Sigmoid colon (tissue), 7 donors: ENCODE data around the gene MAST4. TPM values are rescaled to one million over a fixed set of nuclear protein-coding genes. Genes with fewer than 3 reads are reported as not detected.

Experiments
- DNase-seq: peaks from one replicate; pipeline ENCODE4 v3.0.0-alpha.2; 2019
- H3K27ac ChIP-seq, 4 donors: fragments of 200-600 bp; sonication (generic); one replicate each; pipeline ENCODE4 v1.5.1; 2016 to 2019; ENCODE audit warnings: mild to moderate bottlenecking in 1 of 4
- H3K27me3 ChIP-seq, 3 donors: fragments of 200-600 bp; sonication (generic); one replicate each; pipeline ENCODE4 v1.5.1; 2019; ENCODE audit warnings: mild to moderate bottlenecking in 1 of 3
- H3K36me3 ChIP-seq, 4 donors: fragments of 200-600 bp; sonication (generic); one replicate each; pipeline ENCODE4 v1.5.1; 2016 to 2019
- H3K4me1 ChIP-seq, 4 donors: fragments of 200-600 bp; sonication (generic); one replicate each; pipeline ENCODE4 v1.5.1; 2017 to 2019
- H3K4me3 ChIP-seq, 4 donors: fragments of 200-600 bp; sonication (generic); one replicate each; pipeline ENCODE4 v1.5.1; 2017 to 2019; ENCODE audit warnings: mild to moderate bottlenecking in 2 of 4, moderate library complexity in 1 of 4
- H3K9me3 ChIP-seq, 4 donors: fragments of 200-600 bp in 3 of 4; sonication (generic) in 3 of 4; one replicate each; pipeline versions ENCODE4 v1.5.1 to v1.6.1; 2013 to 2019
- EP300 ChIP-seq, 4 donors: sonication (generic); formaldehyde crosslinking; IDR thresholded peaks; one replicate each; pipeline ENCODE4 v1.6.1; 2017; ENCODE audit warnings: antibody characterized with exemption in 4 of 4
- POLR2A ChIP-seq, 2 donors: fragments of 450-650 bp; IDR thresholded peaks; one replicate each; pipeline ENCODE4 v1.6.1; 2016; ENCODE audit warnings: antibody characterized with exemption in 2 of 2, mild to moderate bottlenecking in 2 of 2, moderate library complexity in 2 of 2
- POLR2AphosphoS5 ChIP-seq, 4 donors: sonication (generic); formaldehyde crosslinking; IDR thresholded peaks; one replicate each; pipeline ENCODE4 v1.6.1; 2017; ENCODE audit warnings: antibody characterized with exemption in 4 of 4
- WGBS, 2 donors: extraction: QIAGEN DNeasy Blood & Tissue Kit; methylation state at CpG; one replicate each; pipeline ENCODE4 v1.1.7; 2013; 5-methylcytosine and 5-hydroxymethylcytosine counted together
- intact Hi-C: fragments of 100-400 bp; cut with DNase I; formaldehyde crosslinking; loops from one replicate; pipeline ENCODE4 v1.15.1; 2023
- polyA plus RNA-seq, 3 donors: library from polyadenylated mRNA; stranded (reverse); fragments of 200-250 nt; gene quantifications; one replicate each; pipeline ENCODE4 v1.2.3, GENCODE V29; 2013
- total RNA-seq, 4 donors: library from RNA; depleted of rRNA; stranded (reverse); fragments of >200 nt; gene quantifications; one replicate each; pipeline ENCODE4 v1.1.0, GENCODE V29; 2016
- TF ChIP-seq, protein P1 (sequence below), 4 experiments: fragments of 450-650 bp in 3 of 4; fragments of 200-600 bp in 1 of 4; IDR thresholded peaks; one replicate each; pipeline ENCODE4 v1.5.1; 2016 to 2019; ENCODE audit warnings: antibody characterized with exemption in 4 of 4, mild to moderate bottlenecking in 3 of 4, moderate library complexity in 2 of 4
- donor health status: healthy with polysubstance abuse.
- donor health status: Bipolar disorder and iron deficiency.
- donor health status: healthy.

Gene MAST4
- total and polyA plus RNA-seq, 7 donors, result 1.6 to 30.7 (median 15.7) TPM

DNA sequence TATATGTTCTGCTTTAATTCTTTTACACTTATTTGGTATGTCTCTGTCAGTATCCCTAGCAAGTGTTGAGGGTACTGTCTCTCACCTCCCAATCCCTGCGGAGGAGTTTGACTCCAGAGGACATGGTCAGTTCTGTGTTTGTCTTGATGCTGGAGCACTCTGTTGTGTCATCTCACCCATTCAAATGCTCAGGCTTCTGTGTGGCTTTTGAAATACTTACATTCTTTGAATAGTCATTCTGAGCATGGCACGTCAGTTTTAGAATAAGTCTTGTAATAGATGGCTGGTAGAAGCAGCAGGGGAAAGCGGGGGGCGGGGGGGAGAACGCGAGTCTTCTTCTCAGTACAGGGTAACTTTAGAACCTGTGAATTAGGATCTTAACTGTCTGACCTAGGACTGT, 12.3 kb downstream of the MAST4 start:
- Histone ChIP-seq H3K27ac (no peak overlapping the region), H3K4me1 (no peaks in the 10 kb centered on the region), H3K4me3 (no peak overlapping the region), H3K27me3 (no peaks in the 10 kb centered on the region), H3K36me3 (no peaks in the 10 kb centered on the region), H3K9me3 (no peaks in the 10 kb centered on the region)
- intact Hi-C loops, result no loop called here
- no peak for DNase-seq
- TF ChIP-seq POLR2A (IDR thresholded peaks at IDR 0.05), result no peak
- TF ChIP-seq POLR2AphosphoS5 (IDR thresholded peaks at IDR 0.05), result no peak
- TF ChIP-seq EP300 (IDR thresholded peaks at IDR 0.05), result no peak
- TF ChIP-seq, protein P1, sequence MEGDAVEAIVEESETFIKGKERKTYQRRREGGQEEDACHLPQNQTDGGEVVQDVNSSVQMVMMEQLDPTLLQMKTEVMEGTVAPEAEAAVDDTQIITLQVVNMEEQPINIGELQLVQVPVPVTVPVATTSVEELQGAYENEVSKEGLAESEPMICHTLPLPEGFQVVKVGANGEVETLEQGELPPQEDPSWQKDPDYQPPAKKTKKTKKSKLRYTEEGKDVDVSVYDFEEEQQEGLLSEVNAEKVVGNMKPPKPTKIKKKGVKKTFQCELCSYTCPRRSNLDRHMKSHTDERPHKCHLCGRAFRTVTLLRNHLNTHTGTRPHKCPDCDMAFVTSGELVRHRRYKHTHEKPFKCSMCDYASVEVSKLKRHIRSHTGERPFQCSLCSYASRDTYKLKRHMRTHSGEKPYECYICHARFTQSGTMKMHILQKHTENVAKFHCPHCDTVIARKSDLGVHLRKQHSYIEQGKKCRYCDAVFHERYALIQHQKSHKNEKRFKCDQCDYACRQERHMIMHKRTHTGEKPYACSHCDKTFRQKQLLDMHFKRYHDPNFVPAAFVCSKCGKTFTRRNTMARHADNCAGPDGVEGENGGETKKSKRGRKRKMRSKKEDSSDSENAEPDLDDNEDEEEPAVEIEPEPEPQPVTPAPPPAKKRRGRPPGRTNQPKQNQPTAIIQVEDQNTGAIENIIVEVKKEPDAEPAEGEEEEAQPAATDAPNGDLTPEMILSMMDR (IDR thresholded peaks at IDR 0.05), result no peak
- WGBS, 2 donors, result 95 to 97% methylated on average over 6 of the region's 6 CpGs

- Histone ChIP-seq H3K9me3 (no peaks in the 10 kb centered on the region), H3K4me3 (no peak overlapping the region), H3K27ac (no peak overlapping the region), H3K4me1 (no peaks in the 10 kb centered on the region), H3K36me3 (no peaks in the 10 kb centered on the region), H3K27me3 (no peaks in the 10 kb centered on the region)
- intact Hi-C loops, result no loop called here
- TF ChIP-seq POLR2AphosphoS5 (IDR thresholded peaks at IDR 0.05), result no peak
- no peak for TF ChIP-seq POLR2A (IDR thresholded peaks at IDR 0.05)
- TF ChIP-seq EP300 (IDR thresholded peaks at IDR 0.05), result no peak
- TF ChIP-seq, protein P1 (IDR thresholded peaks at IDR 0.05), result no peak
- DNase-seq, result no peak
These were observed 13.4 kb downstream of the MAST4 start for GRCh38 chr5:66609615-66610014.

- Histone ChIP-seq H3K4me1 (no peaks in the 10 kb centered on the region), H3K27me3 (no peaks in the 10 kb centered on the region), H3K36me3 (no peaks in the 10 kb centered on the region), H3K4me3 (no peak overlapping the region), H3K9me3 (no peaks in the 10 kb centered on the region), H3K27ac (no peak overlapping the region)
- TF ChIP-seq POLR2A (IDR thresholded peaks at IDR 0.05) (no peak), POLR2AphosphoS5 (IDR thresholded peaks at IDR 0.05) (no peak), EP300 (IDR thresholded peaks at IDR 0.05) (no peak)
- TF ChIP-seq, protein P1 (IDR thresholded peaks at IDR 0.05), result no peak
- WGBS, 2 donors, result 82 to 86% methylated on average over 5 of the region's 5 CpGs
- intact Hi-C loops, result no loop called here
- no peak for DNase-seq
These were observed 16.0 kb downstream of the MAST4 start for GRCh38 chr5:66612226-66612625.

DNA sequence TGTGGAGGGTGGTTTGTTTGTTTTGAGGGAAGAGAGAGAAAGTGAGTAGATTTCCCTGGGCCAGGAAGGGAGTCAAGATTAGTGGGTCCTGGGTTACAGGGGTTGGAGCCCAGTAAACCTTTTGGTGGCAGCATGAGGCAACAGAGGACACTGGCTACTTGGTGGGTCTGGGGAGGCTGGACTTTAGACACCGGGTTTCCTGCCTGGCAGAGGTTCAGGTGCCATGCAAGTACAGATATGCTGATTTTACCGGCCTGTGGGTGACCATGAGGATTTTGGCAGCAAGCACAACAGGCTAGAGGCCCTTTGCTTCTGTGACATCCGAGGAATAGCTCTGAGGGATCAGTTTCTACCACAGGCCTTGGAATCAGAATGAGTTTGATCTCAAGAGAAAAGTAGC, 18.9 kb downstream of the MAST4 start:
- H3K9me3 ChIP-seq, result no peaks in the 10 kb centered on the region
- intact Hi-C loops, result no loop called here
- H3K4me3 ChIP-seq, result no peak overlapping the region
- no peaks in the 10 kb centered on the region for H3K36me3 ChIP-seq
- no peak for DNase-seq
- no peaks in the 10 kb centered on the region for H3K27me3 ChIP-seq
- H3K4me1 ChIP-seq, result no peaks in the 10 kb centered on the region
- TF ChIP-seq EP300 (IDR thresholded peaks at IDR 0.05) (no peak), POLR2A (IDR thresholded peaks at IDR 0.05) (no peak), POLR2AphosphoS5 (IDR thresholded peaks at IDR 0.05) (no peak)
- TF ChIP-seq, protein P1 (IDR thresholded peaks at IDR 0.05), result no peak
- no peak overlapping the region for H3K27ac ChIP-seq
- WGBS, 2 donors, result 72 to 92% methylated on average over 3 of the region's 3 CpGs

GRCh38 chr5:66615894-66616293, 19.7 kb downstream of the MAST4 start:
- no peaks in the 10 kb centered on the region for H3K27me3 ChIP-seq
- TF ChIP-seq, protein P1 (IDR thresholded peaks at IDR 0.05), result no peak
- TF ChIP-seq EP300 (IDR thresholded peaks at IDR 0.05), result no peak
- no peak for TF ChIP-seq POLR2A (IDR thresholded peaks at IDR 0.05)
- TF ChIP-seq POLR2AphosphoS5 (IDR thresholded peaks at IDR 0.05), result no peak

More at GRCh38 chr5:66615894-66616293, 19.7 kb downstream of the MAST4 start:
- WGBS, 2 donors, result 41 to 63% methylated on average over 4 of the region's 4 CpGs
- Histone ChIP-seq H3K4me3 (no peak overlapping the region), H3K9me3 (no peaks in the 10 kb centered on the region), H3K36me3 (no peaks in the 10 kb centered on the region), H3K4me1 (no peaks in the 10 kb centered on the region), H3K27ac (no peak overlapping the region)
- intact Hi-C loops, result no loop called here
- no peak for DNase-seq
